Measurements from ENCODE around the gene STEAP1B. TPM values are rescaled to one million over a fixed set of nuclear protein-coding genes. Genes with fewer than 3 reads are reported as not detected.
"Not testable (repeated sequence)": the region's sequence is repeated elsewhere in the genome, so short reads cannot be mapped to it uniquely, and the experiment has no call there.

The STEAP1B gene
- total and polyA plus RNA-seq, 8 donors, result not detected

DNA sequence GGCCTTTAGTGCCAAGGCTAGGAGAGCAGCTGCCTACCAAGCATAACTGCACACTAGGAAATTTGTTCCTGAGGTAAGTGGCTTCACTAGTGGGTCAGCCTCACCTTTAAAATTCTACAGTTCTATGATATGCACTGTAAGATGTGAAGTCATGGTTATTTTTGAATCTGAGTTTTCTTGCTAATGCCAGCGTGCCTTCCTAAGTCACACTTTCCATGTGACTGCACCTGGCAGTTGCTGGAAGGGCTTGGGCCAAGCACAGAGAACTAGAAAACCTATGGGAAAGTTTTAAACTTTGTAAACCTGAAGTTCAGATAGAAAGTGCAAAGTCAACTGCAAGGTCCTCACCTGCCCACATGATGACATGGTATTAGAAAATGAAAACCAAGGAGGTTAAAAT lies 42.5 kb downstream of the STEAP1B start:
- Histone ChIP-seq H3K4me3 (no peak overlapping the region), H3K4me1 (no peaks in the 10 kb centered on the region), H3K27me3 (no peaks in the 10 kb centered on the region), H3K9me3 (no peaks in the 10 kb centered on the region), H3K36me3 (no peaks in the 10 kb centered on the region), H3K27ac (no peak overlapping the region)
- DNase-seq (no peak), FAIRE-seq (no peak), ATAC-seq (peak in 2 of 4 donors; percentile 55 to 66)
- 41 to 43% methylated on average over 1 of the region's 1 CpG for WGBS, 2 donors
- intact Hi-C loops (cut with DNase I), result no loop called here
- TF ChIP-seq, protein P1, sequence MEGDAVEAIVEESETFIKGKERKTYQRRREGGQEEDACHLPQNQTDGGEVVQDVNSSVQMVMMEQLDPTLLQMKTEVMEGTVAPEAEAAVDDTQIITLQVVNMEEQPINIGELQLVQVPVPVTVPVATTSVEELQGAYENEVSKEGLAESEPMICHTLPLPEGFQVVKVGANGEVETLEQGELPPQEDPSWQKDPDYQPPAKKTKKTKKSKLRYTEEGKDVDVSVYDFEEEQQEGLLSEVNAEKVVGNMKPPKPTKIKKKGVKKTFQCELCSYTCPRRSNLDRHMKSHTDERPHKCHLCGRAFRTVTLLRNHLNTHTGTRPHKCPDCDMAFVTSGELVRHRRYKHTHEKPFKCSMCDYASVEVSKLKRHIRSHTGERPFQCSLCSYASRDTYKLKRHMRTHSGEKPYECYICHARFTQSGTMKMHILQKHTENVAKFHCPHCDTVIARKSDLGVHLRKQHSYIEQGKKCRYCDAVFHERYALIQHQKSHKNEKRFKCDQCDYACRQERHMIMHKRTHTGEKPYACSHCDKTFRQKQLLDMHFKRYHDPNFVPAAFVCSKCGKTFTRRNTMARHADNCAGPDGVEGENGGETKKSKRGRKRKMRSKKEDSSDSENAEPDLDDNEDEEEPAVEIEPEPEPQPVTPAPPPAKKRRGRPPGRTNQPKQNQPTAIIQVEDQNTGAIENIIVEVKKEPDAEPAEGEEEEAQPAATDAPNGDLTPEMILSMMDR (IDR thresholded peaks at IDR 0.05), result no peak

DNA sequence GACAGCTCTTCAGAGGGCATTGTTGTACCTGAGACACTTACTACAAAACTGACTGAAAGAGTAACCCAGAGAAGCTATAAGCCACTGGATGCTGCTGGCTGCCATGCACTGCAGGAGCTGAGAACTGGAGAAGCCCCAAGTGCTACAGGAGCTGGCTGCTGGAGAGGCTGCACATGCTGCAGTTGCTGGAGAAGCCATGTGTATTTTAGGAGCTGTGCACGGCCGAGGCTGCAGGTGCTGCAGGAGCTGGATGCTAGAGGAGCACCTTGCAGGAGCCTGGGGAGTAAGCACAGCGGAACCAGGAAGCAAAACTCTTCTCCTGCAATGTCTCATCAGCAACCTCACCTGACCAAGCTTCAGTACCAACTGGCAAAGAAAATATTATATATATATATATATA lies 45.5 kb downstream of the STEAP1B start:
- Histone ChIP-seq H3K9me3 (no peaks in the 10 kb centered on the region), H3K36me3 (no peaks in the 10 kb centered on the region), H3K27me3 (no peaks in the 10 kb centered on the region), H3K4me3 (no peak overlapping the region), H3K4me1 (no peaks in the 10 kb centered on the region), H3K27ac (no peak overlapping the region)
- TF ChIP-seq, protein P1 (IDR thresholded peaks at IDR 0.05), result no peak
- FAIRE-seq (no peak), DNase-seq (no peak), ATAC-seq (no peak)
- WGBS, 2 donors, result 77 to 86% methylated on average over 3 of the region's 3 CpGs
- intact Hi-C loops (cut with DNase I), result no loop called here

DNA sequence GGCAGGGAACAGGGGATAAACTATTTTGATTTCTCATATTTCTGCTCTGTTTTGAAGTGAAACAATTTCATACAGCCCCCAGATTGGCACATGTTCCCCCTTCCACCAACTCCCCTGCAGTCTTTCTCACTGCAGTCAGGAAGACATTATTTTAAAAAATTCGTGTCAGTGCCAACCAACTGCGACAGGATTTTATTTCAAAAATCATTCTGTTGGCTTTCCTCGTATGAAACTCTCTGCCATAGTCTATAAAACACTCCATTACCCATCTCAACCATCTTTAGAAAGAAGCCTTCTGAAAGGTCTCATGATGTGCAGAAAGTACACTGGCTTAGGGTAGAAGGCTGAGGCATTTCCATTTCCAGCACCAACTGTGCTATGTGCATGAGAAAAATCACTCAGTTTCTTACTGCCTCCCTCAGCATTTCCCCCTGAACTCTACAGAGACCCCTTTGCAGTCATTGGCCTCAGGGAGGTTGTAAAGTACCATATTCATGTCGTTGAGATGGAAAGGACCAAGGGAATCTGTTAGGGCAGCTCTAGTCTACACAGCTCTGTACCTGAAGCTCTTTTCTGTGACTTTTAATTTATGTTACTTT lies 46.9 kb downstream of the STEAP1B start:
- no peak overlapping the region for H3K4me3 ChIP-seq
- H3K4me1 ChIP-seq, result no peaks in the 10 kb centered on the region
- intact Hi-C loops (cut with DNase I), result no loop called here
- no peaks in the 10 kb centered on the region for H3K9me3 ChIP-seq
- no peaks in the 10 kb centered on the region for H3K27me3 ChIP-seq
- DNase-seq, result no peak
- no peak for ATAC-seq
- 43 to 50% methylated on average over 4 of the region's 4 CpGs for WGBS, 2 donors
- no peak for FAIRE-seq
- H3K27ac ChIP-seq, result no peak overlapping the region
- no peaks in the 10 kb centered on the region for H3K36me3 ChIP-seq
- TF ChIP-seq, protein P1 (IDR thresholded peaks at IDR 0.05), result no peak

DNA sequence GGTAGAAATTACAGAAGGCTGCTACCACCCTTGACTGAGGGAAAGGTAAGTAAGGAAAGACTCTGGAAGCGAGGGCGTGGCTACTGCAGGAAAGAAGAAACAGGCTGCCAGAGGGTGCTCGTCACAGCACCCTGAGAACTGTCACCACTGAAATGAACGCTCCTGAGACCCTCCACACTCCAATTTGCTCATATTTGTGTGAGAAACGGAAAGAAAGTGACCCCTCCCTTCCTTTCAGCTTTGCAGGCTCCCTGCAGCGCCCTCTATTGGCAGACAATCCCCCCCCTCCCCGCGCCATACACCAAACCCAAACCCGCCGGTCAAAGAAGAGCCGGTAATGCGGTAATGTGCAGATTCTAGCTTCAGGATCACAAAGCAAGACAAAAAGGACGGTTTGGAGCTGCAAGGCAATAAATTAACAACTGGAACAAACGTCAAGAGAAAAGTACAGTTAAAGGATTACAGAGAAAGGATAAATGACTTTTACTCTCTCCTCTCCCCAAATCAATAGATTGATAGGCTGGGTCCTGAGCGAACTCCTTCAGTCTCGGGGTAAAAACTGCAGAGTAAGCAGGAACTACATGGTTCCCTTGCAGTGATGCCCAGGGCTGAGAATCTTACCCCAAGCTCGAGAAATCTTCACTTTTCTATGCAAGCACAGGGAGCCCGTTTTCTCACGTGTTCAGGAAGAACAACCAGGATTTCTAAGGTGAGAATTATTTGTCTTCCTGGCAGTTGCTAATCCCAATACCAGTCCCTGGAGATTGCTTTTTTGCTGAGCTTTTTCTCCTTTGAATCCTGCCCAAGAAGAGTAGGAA lies 47.6 kb downstream of the STEAP1B start:
- no peaks in the 10 kb centered on the region for H3K9me3 ChIP-seq
- DNase-seq (peak; percentile 58 to 89 (median 74)), FAIRE-seq (no peak), ATAC-seq (peak; percentile 92 to 100 (median 97))
- no peaks in the 10 kb centered on the region for H3K4me1 ChIP-seq
- no peaks in the 10 kb centered on the region for H3K36me3 ChIP-seq
- intact Hi-C loops (cut with DNase I), result no loop called here
- no peak overlapping the region for H3K27ac ChIP-seq
- 9 to 12% methylated on average over 19 of the region's 19 CpGs for WGBS, 2 donors
- H3K4me3 ChIP-seq, result peak overlapping the region in 2 of 4 donors; percentile 26 to 34
- TF ChIP-seq, protein P1 (IDR thresholded peaks at IDR 0.05), result peak; percentile 61 to 84 (median 70)
- no peaks in the 10 kb centered on the region for H3K27me3 ChIP-seq

DNA sequence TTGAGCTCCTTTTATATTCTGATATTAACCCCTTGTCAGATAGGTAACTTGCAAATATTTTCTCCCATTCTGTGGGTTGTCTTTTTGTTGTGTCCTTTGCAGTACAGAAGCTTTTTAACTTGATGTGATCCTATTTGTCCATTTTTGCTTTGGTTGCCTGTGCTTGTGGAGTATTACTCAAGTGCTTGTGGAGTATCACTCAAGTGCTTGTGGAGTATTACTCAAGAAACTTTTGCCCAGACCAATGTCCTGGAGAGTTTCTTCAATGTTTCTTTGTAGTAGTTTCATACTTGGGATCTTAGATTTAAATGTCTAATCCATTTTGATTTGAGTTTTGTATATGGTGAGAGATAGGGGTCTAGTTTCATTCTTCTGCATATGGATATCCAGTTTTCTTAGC lies 50.0 kb downstream of the STEAP1B start:
- H3K27ac ChIP-seq; intact Hi-C loops (cut with DNase I); H3K4me1 ChIP-seq; DNase-seq; H3K36me3 ChIP-seq; H3K27me3 ChIP-seq; H3K9me3 ChIP-seq; ATAC-seq; FAIRE-seq; H3K4me3 ChIP-seq: not testable (repeated sequence)
